ENCODE results near the gene CBLIF.
"Not testable (repeated sequence)": the region's sequence is repeated elsewhere in the genome, so short reads cannot be mapped to it uniquely, and the experiment has no call there.

The CBLIF gene

DNA sequence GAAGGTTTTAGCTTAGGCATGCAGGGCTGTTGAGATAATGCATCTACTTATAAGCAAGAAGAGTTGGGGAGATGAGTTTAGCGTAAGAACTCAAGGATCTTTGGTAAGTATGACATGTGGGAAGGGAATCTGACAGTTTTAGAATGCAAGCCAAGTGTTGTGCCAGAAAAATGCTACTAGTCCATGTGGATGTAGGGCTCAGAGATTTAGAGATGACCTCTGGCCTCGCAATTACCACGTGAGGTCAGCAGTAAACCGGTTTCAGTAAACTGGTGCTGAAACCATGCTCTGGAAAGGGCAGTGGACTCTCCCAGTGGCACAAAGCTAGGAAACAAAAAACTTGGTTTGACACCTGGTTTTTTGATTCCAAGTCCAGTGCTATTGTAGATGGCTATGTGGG is 53.7 kb downstream of the CBLIF start:
- DNase-seq, result no peak

DNA sequence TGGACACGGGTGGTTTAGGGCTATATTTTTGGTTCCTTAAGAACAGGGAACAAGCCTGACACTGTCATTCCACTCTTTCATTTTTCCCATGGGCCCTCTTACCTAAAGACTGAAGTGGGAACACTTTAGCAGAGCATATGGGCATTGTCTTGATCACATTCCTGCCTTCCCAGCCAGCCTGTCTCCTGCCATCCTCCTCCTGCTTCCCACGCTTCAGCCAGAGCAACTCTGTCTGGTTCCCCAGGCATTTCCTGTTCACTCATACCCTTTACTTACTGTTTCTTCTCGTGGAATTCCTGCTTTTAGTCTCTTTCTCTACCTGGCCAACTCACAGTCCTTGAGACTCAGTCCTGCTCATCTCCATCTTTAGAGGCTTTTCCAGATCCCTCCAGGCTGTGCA is 57.5 kb downstream of the CBLIF start:
- no peak for DNase-seq

DNA sequence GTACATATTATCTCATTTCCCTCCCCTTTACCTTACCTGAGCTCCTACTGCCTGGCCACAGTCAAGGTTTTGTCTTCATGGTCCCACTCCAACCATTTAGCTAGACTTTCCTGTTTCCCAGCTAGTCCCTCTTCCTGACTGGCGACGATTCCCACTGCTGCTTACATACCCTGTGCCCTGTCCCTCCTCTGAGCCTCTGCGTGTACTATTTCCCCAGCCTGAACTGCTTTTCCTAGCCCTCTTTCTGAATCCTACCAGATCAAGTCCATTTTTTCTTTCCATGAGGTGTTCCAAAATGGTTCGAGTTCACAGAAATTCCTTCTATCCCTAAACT is 58.1 kb downstream of the CBLIF start:
- no peak for DNase-seq

DNA sequence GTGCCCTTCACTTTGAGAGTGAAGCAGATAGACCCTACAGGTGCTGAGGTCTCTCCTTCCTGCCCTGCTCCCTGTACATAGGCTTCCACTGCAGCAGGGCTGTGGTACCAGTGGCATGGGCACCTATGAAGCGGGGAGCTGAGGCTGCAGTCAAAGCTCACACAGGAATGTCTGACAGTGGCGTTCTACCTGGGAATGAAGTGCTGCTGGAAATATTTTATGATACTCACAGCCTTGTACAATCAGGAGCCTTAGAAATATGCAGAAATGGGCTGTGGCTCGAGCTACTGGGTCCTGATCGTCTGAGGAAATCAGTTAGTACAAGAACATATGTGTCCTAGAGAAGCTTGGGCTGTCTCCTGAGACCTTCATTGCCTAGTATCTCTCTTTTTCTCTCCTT is 59.5 kb downstream of the CBLIF start:
- no peak for DNase-seq

DNA sequence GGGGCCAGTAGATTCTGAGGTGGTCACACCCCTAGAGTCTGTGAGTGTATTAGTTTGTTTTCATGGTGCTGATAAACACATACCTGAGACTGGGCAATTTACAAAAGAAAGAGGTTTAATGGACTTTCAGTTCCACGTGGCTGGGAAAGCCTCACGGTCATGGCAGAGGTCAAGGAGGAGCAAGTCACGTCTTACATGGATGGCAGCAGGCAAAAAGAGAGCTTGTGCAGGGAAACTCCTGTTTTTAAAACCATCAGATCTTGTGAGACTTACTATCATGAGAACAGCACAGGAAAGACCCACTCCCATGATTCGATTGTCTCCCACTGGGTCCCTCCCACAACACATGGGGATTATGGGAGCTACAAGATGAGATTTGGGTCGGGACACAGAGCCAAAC is 60.9 kb downstream of the CBLIF start:
- DNase-seq, result not testable (repeated sequence)

DNA sequence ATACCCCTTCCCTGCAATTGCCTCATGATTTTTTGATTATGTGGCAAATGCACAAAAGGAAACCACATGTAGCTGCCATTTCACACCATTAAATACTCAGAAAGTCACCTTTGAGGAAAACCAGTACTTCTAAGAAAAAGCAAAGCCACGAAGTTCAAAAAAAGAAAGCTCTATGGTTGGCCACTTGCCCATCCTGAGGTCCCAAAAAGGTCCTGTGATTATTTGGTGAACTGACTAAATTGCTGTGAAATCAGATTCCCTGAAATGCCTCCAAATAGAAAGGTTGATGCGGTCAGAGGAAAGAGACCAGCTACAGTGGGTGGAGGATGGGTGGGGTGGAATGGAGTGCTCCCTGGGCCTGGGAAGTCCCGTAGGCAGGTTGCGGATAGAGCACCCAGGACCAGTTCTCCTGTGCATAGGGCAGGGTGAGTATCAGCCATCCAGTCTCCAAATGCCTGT is 61.6 kb downstream of the CBLIF start:
- DNase-seq, result no peak

DNA sequence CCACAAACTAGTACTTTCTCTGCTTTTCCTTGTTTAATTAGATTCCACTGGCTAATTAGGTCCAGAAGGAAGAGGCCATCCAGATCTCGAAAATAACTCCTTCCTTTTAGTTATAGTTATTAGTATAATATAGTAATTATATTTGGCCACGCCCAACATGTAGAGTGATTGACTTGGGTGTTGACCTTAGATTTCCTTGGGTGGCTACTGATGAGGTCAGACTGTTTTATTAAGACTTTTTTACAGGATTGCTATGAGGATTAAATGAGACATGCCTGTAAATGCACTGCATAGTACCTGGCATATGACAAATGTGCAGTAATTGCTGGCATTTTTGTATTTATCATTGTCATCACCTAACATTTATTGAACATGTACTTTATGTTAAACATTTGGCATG is 63.2 kb downstream of the CBLIF start:
- no peak for DNase-seq

DNA sequence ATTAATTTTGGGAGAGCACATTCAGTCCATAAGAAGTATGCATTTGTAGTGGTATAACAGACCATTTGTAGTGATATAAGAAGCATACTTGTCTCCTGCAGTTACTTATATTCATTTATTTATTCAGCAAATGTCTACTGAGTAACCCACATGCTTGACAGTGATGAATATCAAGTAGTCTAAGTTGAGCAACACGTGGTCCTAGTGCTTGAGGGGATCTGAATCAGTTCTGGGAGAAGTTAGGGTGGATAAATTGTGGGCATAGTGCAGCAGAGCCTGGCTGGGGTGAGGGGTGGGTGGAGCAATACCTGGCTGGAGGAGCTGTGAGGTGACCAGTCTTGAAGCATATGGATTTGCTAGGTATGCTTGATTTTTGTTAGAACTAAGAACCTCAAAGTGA is 65.8 kb downstream of the CBLIF start:
- no peak for DNase-seq

Data from Kasumi-1 (cell line).